Caki2 (cell line): Measurements from ENCODE around the gene SFRP5. TPM values are rescaled to one million over a fixed set of nuclear protein-coding genes. Genes with fewer than 3 reads are reported as not detected.

Experiments
- DNase-seq: peaks from one replicate; pipeline ENCODE4 v3.0.0-alpha.2; 2015; ENCODE audit warnings: low read depth
- in situ Hi-C: cut with HindIII; loops from 2 replicates; pipeline ENCODE4 v1.10.0; 2016; ENCODE audit warnings: low sequenced_read_pairs, low pct_unique_long_range_greater_than_20kb, mixed read lengths
- total RNA-seq: library from RNA; depleted of rRNA; stranded (reverse); fragments of >200 nt; shearing (Covaris generic); gene quantifications from 2 replicates; pipeline ENCODE4 v1.2.3, GENCODE V29; 2014; ENCODE audit warnings: low replicate concordance; rRNA removed

SFRP5 gene
- total RNA-seq: not detected in 2 replicates

DNA sequence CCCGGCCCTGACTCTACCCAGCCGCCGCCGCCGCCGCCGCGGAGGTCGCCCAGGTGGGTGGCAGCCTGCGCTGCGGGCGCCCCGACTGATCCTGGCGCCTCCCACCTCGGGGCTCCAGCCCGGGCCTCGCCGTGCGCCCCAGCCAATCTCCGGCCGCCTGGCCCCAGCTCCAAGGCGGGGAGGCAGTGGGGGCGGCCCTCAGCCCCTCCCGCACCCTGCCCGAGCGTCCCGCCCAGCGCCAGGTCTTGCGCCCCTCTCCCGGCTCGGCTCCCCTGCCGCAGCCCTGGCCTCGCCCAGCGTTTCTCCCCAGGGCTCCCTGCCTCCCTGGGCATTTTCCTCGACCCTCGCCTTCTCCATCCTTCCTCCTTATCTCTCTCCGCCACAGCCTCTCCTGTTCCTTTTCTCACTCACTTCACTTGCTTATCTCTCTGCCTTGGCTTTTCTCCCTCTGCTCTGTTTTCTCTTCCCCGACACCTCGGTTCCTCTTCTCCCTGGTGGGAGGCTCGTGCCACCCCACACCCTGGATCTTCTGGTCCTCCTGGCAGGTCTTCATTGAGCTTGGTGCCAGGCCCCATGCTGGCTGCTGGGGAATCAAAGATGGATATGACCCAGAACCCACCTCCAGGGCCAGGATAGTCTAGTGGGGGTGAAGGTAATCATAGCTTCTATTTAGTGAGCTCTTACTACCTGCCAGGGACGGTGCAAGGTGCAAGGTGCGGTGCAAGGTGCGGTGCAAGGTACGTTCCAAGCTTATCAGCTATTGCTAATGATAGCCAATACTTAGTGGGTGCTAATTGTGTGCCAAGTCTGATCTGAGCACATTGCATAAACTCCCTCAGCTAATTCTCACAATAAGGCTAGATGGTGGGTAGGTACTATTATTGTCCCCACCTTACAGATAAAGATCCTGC lies at the start of gene SFRP5:
SFRP5 (minus strand) TSS at position 87 of the 911 bp plus-strand sequence. CDS start 166 bp downstream, outside the sequence.
- DNase-seq: no peak

GRCh38 chr10:97820096-97820704 lies 48.4 kb upstream of the SFRP5 start:
- in situ Hi-C loops: no loop called here
- no peak for DNase-seq

More for the DNA sequence above, at the start of gene SFRP5:
- in situ Hi-C loops: no loop called here

DNA sequence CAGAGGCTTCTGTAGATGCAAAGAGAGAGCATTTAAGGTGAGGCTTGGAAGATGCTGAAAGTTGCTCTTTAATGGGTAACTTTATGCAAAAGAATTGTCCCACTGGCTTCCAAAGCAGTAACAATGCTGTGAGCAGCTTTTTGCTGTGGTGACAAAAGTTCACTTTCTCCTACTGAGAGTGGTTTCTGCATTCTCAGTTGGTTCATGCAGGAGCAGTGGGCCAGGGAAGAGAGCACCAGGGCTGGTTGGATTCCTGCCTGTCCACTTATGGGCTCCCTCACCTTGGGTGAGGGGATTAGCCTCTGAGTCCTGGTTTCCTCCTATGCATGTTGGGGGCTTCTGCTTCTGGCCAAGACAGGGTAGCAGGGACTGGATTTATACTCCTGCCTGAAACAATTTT lies 46.8 kb upstream of the SFRP5 start:
- in situ Hi-C loops: no loop called here
- no peak for DNase-seq

DNA sequence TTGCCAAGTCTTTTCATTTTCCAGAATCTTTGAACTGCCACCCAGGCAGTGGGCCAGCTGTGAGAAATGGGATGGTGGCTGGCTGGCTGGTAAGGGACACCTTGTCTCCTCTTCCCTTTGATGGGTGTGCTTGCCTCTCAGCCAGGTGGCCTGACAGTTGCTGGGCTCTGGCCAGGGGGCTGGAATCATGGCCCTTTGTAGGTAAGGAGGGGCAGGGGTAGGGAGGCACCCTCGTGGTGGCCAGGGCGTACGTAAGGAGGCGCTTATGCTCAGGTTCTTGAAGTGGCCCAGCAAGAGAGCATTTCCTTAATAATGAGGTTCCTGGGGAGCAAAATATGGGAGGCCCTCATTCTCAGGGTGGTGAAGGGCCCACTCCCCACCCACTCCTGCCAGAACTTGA lies 44.8 kb upstream of the SFRP5 start:
- in situ Hi-C loops: no loop called here
- DNase-seq: no peak

DNA sequence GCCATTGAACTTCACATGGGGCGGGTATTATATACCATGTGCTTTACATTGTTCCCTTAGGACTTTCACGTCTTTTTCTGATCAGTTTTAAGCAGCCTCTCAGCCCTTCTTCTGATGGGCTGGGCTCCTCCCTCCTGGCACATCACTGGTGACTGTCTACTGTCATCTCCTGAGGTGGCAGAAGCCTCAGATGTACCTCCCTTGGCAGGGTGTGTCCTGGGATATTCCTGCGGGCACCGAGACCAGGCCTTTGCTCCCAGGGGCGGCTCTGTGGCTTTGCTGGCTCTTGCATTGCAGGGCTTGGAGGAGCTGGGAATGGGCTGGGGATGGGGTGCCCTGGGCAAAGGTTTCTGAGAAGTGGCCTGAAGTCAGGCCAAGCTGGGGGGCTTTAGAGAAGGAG lies 43.2 kb upstream of the SFRP5 start:
- no peak for DNase-seq
- in situ Hi-C loops: no loop called here

DNA sequence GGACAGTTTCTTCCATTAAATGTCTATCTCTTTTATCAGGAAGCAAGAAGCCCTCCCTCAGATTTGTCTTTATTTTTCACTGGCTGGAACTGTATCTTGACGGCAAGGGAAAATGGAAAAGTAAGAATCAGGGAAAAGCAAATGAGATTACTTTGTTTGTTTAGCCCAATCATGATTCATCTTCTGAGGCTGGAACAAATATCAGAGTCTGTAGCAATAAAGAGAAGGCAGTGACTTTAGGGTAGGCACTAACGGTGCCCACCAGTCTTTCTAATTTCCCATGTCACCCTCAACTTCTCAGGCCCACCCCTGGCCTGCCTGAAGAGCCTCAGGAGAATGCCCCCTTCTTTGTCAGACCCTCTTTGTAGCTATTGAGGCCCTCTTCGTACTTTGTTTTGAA lies 41.5 kb upstream of the SFRP5 start:
- no peak for DNase-seq
- in situ Hi-C loops: no loop called here

GRCh38 chr10:97812696-97813095 lies 40.9 kb upstream of the SFRP5 start:
- in situ Hi-C loops: no loop called here
- DNase-seq: peak; percentile 50

DNA sequence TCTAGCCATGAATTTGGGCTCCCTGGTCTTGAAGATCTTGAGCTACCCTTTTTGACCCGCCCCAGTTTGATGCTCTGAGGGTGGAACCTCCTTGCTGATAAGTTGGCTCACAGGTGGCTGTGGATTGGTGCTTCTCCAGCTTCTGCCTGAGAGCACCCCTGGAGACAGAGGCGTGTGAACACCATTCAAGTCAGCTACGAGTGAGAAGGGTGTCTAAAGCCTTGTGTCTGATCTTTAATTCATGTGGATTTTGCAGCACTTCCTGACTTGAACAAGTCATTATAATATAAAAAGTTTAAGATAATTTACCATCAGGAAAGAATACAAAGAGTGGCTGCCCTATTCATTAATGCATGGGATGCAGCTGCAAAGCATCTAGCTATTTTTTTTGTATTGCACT lies 40.2 kb upstream of the SFRP5 start:
- no peak for DNase-seq
- in situ Hi-C loops: no loop called here

GRCh38 chr10:97810446-97810845 lies 38.6 kb upstream of the SFRP5 start:
- in situ Hi-C loops: no loop called here
- peak; percentile 74 for DNase-seq

DNA sequence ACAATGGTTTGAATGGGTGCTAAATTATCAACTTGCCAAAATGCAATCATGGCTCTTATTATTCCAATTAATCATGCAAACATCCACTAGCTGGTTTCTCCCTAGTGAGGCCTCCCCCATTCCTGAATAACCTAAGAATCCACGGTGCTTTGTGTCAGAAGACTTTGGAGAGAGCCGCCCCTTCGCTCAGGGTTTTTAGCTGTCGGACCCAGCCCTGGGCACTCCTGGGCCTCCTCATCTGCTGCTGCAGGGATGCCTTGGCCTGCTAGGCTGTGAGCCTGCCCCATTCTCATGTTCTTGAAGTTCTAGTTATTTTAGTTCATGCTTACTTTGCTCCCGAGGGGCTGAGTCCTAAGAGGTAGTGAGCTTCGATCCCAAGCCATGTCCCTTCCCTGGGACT lies 34.1 kb upstream of the SFRP5 start:
- in situ Hi-C loops: no loop called here

DNA sequence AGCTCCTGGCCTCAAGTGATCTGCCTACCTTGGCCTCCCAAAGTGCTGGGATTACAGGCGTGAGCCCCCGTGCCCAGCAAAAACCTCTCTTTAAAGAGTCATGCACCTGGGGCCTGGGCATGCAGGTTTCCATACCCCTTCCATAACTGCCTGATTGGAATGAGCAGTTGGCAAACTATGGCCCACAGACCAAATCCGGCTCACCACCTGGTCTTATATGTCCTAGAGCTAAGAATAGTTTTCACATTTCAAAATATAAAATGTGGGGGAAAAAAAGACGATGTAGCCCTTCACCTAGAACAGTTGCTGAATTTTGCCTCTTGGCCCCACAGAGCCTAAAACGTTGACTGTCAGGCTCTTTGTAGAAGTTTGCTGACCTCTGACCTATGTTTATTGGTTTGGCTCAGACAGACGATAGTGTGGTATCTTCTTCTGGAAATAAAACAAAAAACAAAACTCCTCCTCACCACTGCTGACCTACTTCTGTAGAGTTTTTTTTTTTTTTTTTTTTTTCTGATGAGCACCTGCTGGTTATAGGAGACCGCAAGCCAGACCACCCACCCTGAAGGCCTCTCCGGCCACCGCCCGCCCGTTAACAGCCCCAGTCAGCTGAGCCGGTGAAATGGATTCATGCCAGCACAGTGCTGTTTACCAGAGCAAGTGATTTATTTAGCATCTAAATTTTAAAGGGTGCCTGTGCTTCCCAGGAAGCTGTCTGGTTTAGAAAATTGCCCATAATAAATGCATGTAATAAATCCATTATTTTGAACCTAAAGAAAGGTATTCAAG lies 33.5 kb upstream of the SFRP5 start:
- in situ Hi-C loops: no loop called here
- DNase-seq: no peak

More for the DNA sequence above, 34.1 kb upstream of the SFRP5 start:
- DNase-seq: no peak

- no peak for DNase-seq
- in situ Hi-C loops: no loop called here
These were observed 29.6 kb upstream of the SFRP5 start for GRCh38 chr10:97801422-97801821.

GRCh38 chr10:97800474-97800873 lies 28.7 kb upstream of the SFRP5 start:
- in situ Hi-C loops: no loop called here
- no peak for DNase-seq

DNA sequence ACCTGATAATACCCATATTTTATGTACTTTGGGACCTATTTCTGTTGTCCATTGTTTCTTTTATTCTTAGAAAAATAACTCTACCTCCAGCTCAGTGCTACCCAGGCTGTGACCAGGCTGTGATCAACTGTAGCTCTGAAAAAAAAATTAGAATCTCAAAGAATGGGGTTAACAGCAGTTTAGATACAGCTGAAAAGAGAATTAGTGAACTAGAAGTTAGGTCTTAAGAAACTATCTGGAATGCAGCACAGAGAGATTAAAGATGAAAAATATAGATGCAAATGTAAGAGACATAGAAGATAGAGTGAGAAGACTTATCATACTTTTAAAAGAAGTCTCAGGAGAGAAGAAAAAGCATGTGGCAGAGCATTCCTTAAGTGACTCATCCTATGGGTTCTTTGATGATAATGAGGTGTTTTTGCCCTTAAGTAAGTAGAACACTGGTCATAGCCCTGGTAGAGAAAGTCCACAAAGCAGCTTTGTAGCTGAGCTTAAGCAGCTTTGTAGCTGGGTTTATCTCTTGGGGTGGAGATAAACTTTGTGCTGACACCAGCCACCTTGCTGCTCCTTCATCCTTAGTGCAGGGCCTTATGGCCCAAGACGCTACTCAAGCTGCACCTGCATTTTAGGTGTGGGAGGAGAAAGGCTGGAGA lies 27.3 kb upstream of the SFRP5 start:
- in situ Hi-C loops: no loop called here
- no peak for DNase-seq

GRCh38 chr10:97796651-97797050 lies 24.9 kb upstream of the SFRP5 start:
- in situ Hi-C loops: no loop called here

GRCh38 chr10:97795886-97796285 lies 24.1 kb upstream of the SFRP5 start:
- DNase-seq: no peak
- in situ Hi-C loops: no loop called here

More at GRCh38 chr10:97796651-97797050, 24.9 kb upstream of the SFRP5 start:
- no peak for DNase-seq

DNA sequence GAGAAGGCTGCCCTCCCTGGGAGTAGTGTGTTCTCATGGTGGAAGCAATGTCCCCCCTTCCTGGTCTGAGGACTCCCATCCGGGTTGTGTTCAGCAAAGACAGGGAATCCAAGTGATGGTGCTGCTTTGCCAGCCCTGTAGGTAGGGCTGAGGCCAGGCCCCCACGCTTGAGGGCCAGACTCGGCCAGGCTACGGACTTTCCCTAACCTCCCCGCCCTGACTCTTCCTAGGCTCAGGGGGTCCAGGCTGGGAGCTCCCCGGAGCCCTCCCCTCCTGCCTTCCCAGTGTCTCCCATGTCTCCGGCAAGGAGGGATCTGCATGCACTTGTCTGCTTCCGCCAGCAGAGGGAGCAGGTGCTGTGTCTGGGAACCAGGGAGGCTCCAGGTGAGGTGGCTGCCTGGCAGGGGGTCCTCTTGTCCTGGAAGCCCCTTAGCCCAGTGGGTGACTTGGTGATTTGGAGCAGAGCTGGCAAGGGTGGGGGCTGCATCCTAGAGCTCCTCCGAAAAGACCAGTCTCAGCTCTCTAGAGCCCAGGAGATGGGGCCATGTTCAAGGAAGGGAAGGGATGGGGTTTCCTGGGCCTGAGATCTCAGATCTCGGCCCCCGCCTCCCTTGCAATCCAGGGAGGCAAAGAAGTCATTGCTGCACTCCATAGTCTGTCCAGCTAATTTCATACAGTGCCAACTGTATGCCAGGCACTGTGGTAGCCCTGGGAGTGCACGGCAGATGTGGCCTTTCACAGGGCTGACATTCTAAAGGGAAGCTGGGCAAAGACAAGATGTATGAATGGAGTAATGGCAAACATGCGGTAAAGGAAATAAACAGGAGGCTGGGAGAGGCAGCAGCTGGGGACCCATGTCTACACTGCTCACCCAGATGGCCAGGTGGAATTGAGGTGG lies 20.3 kb upstream of the SFRP5 start:
- peak; percentile 55 for DNase-seq

More for the DNA sequence above, 20.3 kb upstream of the SFRP5 start:
- in situ Hi-C loops: no loop called here
